Tibial artery (tissue), 4 donors: ENCODE results near the gene PSME1.

Source experiments
- DNase-seq, 2 donors: peaks; one replicate each; pipeline ENCODE4 v3.0.0-alpha.2; 2019
- H3K27ac ChIP-seq, 2 donors: fragments of 200-600 bp; sonication (generic) in 1 of 2; 1 replicate in 1 of 2; 2 replicates in 1 of 2; pipeline ENCODE4 v1.5.1; 2018 to 2019; ENCODE audit warnings: mild to moderate bottlenecking in 1 of 2
- H3K27me3 ChIP-seq, 2 donors: fragments of 200-600 bp; sonication (generic) in 1 of 2; one replicate each; pipeline versions ENCODE4 v1.5.1 to v1.6.0; 2016 to 2019
- H3K36me3 ChIP-seq, 3 donors: fragments of 200-600 bp; sonication (generic) in 2 of 3; one replicate each; pipeline ENCODE4 v1.5.1; 2016 to 2019; ENCODE audit warnings: mild to moderate bottlenecking in 2 of 3
- H3K4me1 ChIP-seq, 4 donors: fragments of 200-600 bp; sonication (generic) in 2 of 4; 1 replicate in 3 of 4; 2 replicates in 1 of 4; pipeline ENCODE4 v1.5.1; 2016 to 2019
- H3K4me3 ChIP-seq, 2 donors: fragments of 200-600 bp; sonication (generic) in 1 of 2; 1 replicate in 1 of 2; 2 replicates in 1 of 2; pipeline ENCODE4 v1.5.1; 2018 to 2019; ENCODE audit warnings: mild to moderate bottlenecking in 2 of 2
- H3K9me3 ChIP-seq, 3 donors: fragments of 200-600 bp; sonication (generic) in 1 of 3; one replicate each; pipeline ENCODE4 v1.5.1; 2016 to 2019
- CTCF ChIP-seq, 2 experiments: fragments of 200-600 bp in 1 of 2; fragments of 450-650 bp in 1 of 2; IDR thresholded peaks; one replicate each; pipeline ENCODE4 v1.5.1; 2017 to 2019; ENCODE audit warnings: antibody characterized with exemption in 2 of 2, mild to moderate bottlenecking in 1 of 2, moderate library complexity in 1 of 2
- intact Hi-C: fragments of 100-400 bp; cut with DNase I; formaldehyde crosslinking; loops from one replicate; pipeline ENCODE4 v1.15.0; 2023; ENCODE audit warnings: low total_unique reads

The PSME1 gene

GRCh38 chr14:24150567-24150966, 14.6 kb downstream of the PSME1 start:
- intact Hi-C loops: loop anchor here (5.0 kb wide), 1 partner anchor 93 kb away; no protein-coding TSS in a partner anchor
- H3K9me3 ChIP-seq: no peaks in the 10 kb centered on the region
- H3K27me3 ChIP-seq: no peaks in the 10 kb centered on the region
- peaks cover 12 to 26% (median 19%) of the 10 kb centered on the region in 4 donors for H3K4me1 ChIP-seq
- no peak overlapping the region for H3K27ac ChIP-seq
- H3K36me3 ChIP-seq: peaks cover 47 to 69% (median 63%) of the 10 kb centered on the region in 3 donors
- DNase-seq: no peak
- no peak for TF ChIP-seq CTCF (IDR thresholded peaks at IDR 0.05)
- H3K4me3 ChIP-seq: no peak overlapping the region

- no peak overlapping the region for H3K27ac ChIP-seq
- no peak for DNase-seq
- H3K36me3 ChIP-seq: peaks cover 51 to 74% (median 67%) of the 10 kb centered on the region in 3 donors
- H3K4me1 ChIP-seq: peaks cover 9 to 21% (median 16%) of the 10 kb centered on the region in 4 donors
- no peaks in the 10 kb centered on the region for H3K9me3 ChIP-seq
- no peaks in the 10 kb centered on the region for H3K27me3 ChIP-seq
- no peak overlapping the region for H3K4me3 ChIP-seq
- no peak for TF ChIP-seq CTCF (IDR thresholded peaks at IDR 0.05)
- intact Hi-C loops: loop anchor here (5.0 kb wide), 1 partner anchor 94 kb away; no protein-coding TSS in a partner anchor
Measured at GRCh38 chr14:24150993-24151392, 15.0 kb downstream of the PSME1 start.

GRCh38 chr14:24151404-24152080, 15.5 kb downstream of the PSME1 start:
- Histone ChIP-seq H3K27me3 (no peaks in the 10 kb centered on the region), H3K9me3 (no peaks in the 10 kb centered on the region), H3K4me1 (peaks cover 7 to 18% (median 15%) of the 10 kb centered on the region in 4 donors), H3K27ac (no peak overlapping the region), H3K36me3 (peaks cover 57 to 79% (median 72%) of the 10 kb centered on the region in 3 donors), H3K4me3 (no peak overlapping the region)
- intact Hi-C loops: loop anchor here (5.0 kb wide), 1 partner anchor 94 kb away; no protein-coding TSS in a partner anchor
- no peak for TF ChIP-seq CTCF (IDR thresholded peaks at IDR 0.05)
- no peak for DNase-seq

GRCh38 chr14:24155100-24155499, 19.1 kb downstream of the PSME1 start:
- DNase-seq: no peak
- Histone ChIP-seq H3K9me3 (no peaks in the 10 kb centered on the region), H3K36me3 (peaks cover 68 to 98% (median 78%) of the 10 kb centered on the region in 3 donors), H3K27me3 (no peaks in the 10 kb centered on the region), H3K4me3 (no peak overlapping the region), H3K4me1 (no peaks in the 10 kb centered on the region), H3K27ac (no peak overlapping the region)
- intact Hi-C loops: no loop called here
- TF ChIP-seq CTCF (IDR thresholded peaks at IDR 0.05): no peak

GRCh38 chr14:24156840-24157239, 20.8 kb downstream of the PSME1 start:
- intact Hi-C loops: no loop called here
- no peak for DNase-seq
- Histone ChIP-seq H3K27me3 (no peaks in the 10 kb centered on the region), H3K4me1 (peaks cover 0 to 11% (median 7%) of the 10 kb centered on the region in 4 donors), H3K27ac (no peak overlapping the region), H3K4me3 (no peak overlapping the region), H3K9me3 (no peaks in the 10 kb centered on the region), H3K36me3 (peaks cover 52 to 88% (median 60%) of the 10 kb centered on the region in 3 donors)
- no peak for TF ChIP-seq CTCF (IDR thresholded peaks at IDR 0.05)
